ENCODE data around the gene HMG20B.

DNA sequence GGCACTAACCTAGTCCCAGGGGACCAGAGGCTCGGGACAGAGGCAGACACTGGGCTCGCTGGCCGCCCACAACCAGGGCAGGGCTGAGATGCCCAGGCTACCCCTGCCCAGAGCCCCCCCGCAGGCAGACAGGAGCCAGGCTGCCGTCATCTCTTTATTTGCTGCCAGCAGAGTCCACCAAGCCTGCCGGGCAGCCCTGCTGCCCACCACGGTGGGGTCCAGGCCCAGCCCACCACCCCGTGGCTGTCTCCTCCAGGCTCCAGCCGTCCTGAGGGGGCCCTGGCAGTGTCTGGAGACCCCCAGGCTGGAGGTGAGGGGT, 28.7 kb upstream of the HMG20B start:
- no peak for TF ChIP-seq CTCF (IDR thresholded peaks at IDR 0.05)
- no peak for TF ChIP-seq POLR2AphosphoS5 (IDR thresholded peaks at IDR 0.05)
- TF ChIP-seq EP300 (IDR thresholded peaks at IDR 0.05): no peak
